ENCODE data around the gene MICAL2. TPM values are rescaled to one million over a fixed set of nuclear protein-coding genes. Genes with fewer than 3 reads are reported as not detected.

The MICAL2 gene
- total RNA-seq, 1 donor from 2014 or later, result 197 TPM

- peak overlapping the region; percentile 58 for H3K27ac ChIP-seq
- TF ChIP-seq, protein P1, sequence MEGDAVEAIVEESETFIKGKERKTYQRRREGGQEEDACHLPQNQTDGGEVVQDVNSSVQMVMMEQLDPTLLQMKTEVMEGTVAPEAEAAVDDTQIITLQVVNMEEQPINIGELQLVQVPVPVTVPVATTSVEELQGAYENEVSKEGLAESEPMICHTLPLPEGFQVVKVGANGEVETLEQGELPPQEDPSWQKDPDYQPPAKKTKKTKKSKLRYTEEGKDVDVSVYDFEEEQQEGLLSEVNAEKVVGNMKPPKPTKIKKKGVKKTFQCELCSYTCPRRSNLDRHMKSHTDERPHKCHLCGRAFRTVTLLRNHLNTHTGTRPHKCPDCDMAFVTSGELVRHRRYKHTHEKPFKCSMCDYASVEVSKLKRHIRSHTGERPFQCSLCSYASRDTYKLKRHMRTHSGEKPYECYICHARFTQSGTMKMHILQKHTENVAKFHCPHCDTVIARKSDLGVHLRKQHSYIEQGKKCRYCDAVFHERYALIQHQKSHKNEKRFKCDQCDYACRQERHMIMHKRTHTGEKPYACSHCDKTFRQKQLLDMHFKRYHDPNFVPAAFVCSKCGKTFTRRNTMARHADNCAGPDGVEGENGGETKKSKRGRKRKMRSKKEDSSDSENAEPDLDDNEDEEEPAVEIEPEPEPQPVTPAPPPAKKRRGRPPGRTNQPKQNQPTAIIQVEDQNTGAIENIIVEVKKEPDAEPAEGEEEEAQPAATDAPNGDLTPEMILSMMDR (IDR thresholded peaks at IDR 0.05), result no peak
- no peak overlapping the region for H3K4me3 ChIP-seq
- H3K9me3 ChIP-seq, result no peaks in the 10 kb centered on the region
- DNase-seq (peak; percentile 61), ATAC-seq (peak; percentile 6)
- H3K27me3 ChIP-seq, result no peaks in the 10 kb centered on the region
- intact Hi-C loops (cut with DNase I), result no loop called here
- H3K36me3 ChIP-seq, result peaks cover 13% of the 10 kb centered on the region
- peaks cover 37% of the 10 kb centered on the region for H3K4me1 ChIP-seq
These were observed 90.0 kb downstream of the MICAL2 start for GRCh38 chr11:12200279-12200990.

- peaks cover 37% of the 10 kb centered on the region for H3K4me1 ChIP-seq
- intact Hi-C loops (cut with DNase I), result no loop called here
- TF ChIP-seq, protein P1 (IDR thresholded peaks at IDR 0.05), result no peak
- no peak overlapping the region for H3K4me3 ChIP-seq
- H3K9me3 ChIP-seq, result no peaks in the 10 kb centered on the region
- no peaks in the 10 kb centered on the region for H3K27me3 ChIP-seq
- H3K27ac ChIP-seq, result peak overlapping the region; percentile 58
- H3K36me3 ChIP-seq, result peaks cover 18% of the 10 kb centered on the region
- ATAC-seq (peak; percentile 32), DNase-seq (peak; percentile 33)
These were observed 90.9 kb downstream of the MICAL2 start for GRCh38 chr11:12200991-12201985.

DNA sequence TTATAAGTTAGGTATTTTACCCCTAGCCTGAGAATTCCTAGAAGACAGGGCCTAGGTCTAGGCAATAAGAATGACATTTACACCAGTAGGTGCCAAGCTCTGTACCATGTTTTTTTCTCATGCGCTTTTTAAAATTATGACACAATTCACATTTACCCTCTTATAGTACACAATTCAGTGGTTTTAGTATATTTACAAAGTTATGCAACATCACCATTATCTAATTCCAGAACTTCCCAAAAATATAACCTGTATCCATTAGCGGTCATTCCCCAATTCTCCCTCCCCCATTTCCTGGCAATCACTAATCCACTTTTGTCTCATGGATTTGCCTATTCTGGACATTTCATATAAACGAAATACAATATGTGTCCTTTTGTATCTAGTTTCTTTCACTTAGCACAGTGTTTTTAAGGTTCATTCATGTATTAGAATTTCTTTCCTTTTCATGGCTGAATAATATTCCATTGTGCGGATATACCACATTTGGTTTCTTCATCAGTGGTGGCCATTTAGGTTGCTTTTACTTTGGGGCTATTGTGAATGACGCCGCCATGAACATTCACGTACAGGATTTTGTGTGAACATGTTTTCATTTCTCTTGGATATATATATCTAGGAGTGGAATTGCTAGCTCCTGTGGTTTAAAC, 92.4 kb downstream of the MICAL2 start:
- H3K9me3 ChIP-seq, result no peaks in the 10 kb centered on the region
- intact Hi-C loops (cut with DNase I), result no loop called here
- H3K27ac ChIP-seq, result no peak overlapping the region
- peaks cover 37% of the 10 kb centered on the region for H3K4me1 ChIP-seq
- H3K4me3 ChIP-seq, result no peak overlapping the region
- no peak for DNase-seq
- TF ChIP-seq, protein P1 (IDR thresholded peaks at IDR 0.05), result no peak
- ATAC-seq, result no peak
- H3K27me3 ChIP-seq, result no peaks in the 10 kb centered on the region
- peaks cover 22% of the 10 kb centered on the region for H3K36me3 ChIP-seq

GRCh38 chr11:12204506-12204905, 94.1 kb downstream of the MICAL2 start:
- Histone ChIP-seq H3K9me3 (no peaks in the 10 kb centered on the region), H3K4me1 (peaks cover 22% of the 10 kb centered on the region), H3K4me3 (no peak overlapping the region), H3K27ac (no peak overlapping the region), H3K36me3 (peaks cover 40% of the 10 kb centered on the region), H3K27me3 (no peaks in the 10 kb centered on the region)
- ATAC-seq (no peak), DNase-seq (no peak)
- intact Hi-C loops (cut with DNase I), result no loop called here
- TF ChIP-seq, protein P1 (IDR thresholded peaks at IDR 0.05), result no peak

DNA sequence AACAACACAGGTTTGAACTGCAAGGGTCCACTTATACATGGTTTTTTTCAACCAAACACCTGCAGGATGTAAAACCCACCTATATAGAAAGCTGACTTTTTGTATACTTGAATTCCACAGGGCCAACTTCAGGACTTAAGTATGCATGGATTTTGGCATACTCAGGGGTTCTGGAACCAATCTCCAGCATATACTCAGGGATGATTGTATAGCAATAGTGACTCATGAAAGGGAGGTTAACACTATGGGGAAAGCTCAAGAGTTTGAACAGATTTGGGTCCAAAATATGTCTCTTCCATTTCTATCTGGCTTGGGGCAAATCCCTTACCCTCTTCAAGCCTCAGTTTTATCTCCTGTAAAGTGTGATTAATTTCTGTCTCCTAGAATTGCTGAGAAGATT, 94.9 kb downstream of the MICAL2 start:
- Histone ChIP-seq H3K36me3 (peaks cover 48% of the 10 kb centered on the region), H3K4me1 (peaks cover 14% of the 10 kb centered on the region), H3K9me3 (no peaks in the 10 kb centered on the region), H3K27ac (no peak overlapping the region), H3K27me3 (no peaks in the 10 kb centered on the region), H3K4me3 (no peak overlapping the region)
- TF ChIP-seq, protein P1 (IDR thresholded peaks at IDR 0.05), result no peak
- intact Hi-C loops (cut with DNase I), result no loop called here
- DNase-seq (no peak), ATAC-seq (no peak)

All from upper lobe of right lung (tissue), 1 donor.